ENCODE data around the gene DYNC1I1.

GRCh38 chr7:95906851-95907250 lies 134.5 kb downstream of the DYNC1I1 start:
- TF ChIP-seq POLR2AphosphoS5 (IDR thresholded peaks at IDR 0.05; ENCODE audit: low read depth, low read length) (no peak), TAF1 (IDR thresholded peaks at IDR 0.05; ENCODE audit: borderline replicate concordance, insufficient read depth, low read length) (no peak), REST (IDR thresholded peaks at IDR 0.05; ENCODE audit: insufficient read depth in 1 of 2, low read depth in 2 of 2, low read length in 2 of 2) (no peak), SIN3A (IDR thresholded peaks at IDR 0.05; ENCODE audit: borderline replicate concordance, insufficient read depth, low read length) (no peak)
